Muscle of back (tissue), 11 donors: ENCODE data around the gene RIN2. TPM values are rescaled to one million over a fixed set of nuclear protein-coding genes. Genes with fewer than 3 reads are reported as not detected.
"Not testable (repeated sequence)": the region's sequence is repeated elsewhere in the genome, so short reads cannot be mapped to it uniquely, and the experiment has no call there.

ENCODE experiments used
- DNase-seq, 3 donors: peaks; one replicate each; pipeline versions ENCODE4 v3.0.0 to v3.0.0-alpha.2; 2013
- polyA plus RNA-seq, 10 donors: library from polyadenylated mRNA; unstranded; fragments of 120-200 nt; gene quantifications; one replicate each; pipeline ENCODE4 v1.2.1, GENCODE V29; 2013; ENCODE audit not compliant: insufficient read length in 10 of 10

RIN2 gene
- polyA plus RNA-seq, 10 donors: 20.6 to 27.9 (median 24.6) TPM

DNA sequence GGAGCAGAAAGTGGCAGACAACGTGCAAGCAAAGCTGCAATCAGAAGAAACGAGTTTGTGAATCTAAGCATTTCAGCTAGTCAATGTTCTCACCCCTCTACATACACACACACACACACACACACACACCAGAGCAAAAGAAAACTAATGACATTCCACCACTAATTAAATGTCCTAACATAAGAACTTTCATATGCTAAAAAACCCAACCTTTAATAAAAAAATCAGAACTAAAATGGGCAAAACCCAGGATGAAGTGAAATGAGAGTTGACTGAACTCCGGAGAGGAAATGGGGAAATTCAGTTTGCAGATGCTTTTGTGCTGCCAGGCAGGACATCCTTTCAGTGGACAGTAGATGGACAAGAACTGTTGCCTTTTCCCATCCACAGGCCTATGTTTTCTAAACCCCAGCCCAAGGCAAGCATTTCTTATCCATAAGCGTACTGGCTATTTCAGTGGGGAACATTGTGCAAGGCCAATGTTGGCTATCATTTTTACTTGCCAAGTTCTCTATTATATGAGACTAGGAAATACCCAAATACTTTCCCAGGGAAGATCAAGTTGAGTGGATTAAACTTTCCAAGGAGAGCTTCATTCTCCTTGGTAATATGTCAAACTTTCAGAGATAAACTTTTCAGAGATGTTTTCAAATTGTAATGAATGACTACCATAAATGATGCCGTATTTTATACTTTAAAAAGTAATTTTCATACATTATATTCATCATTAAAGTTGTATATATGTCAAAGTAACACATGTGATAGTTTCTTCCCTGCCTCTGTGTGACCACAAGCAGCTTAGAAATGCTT lies 27.3 kb downstream of the RIN2 start:
- no peak for DNase-seq

DNA sequence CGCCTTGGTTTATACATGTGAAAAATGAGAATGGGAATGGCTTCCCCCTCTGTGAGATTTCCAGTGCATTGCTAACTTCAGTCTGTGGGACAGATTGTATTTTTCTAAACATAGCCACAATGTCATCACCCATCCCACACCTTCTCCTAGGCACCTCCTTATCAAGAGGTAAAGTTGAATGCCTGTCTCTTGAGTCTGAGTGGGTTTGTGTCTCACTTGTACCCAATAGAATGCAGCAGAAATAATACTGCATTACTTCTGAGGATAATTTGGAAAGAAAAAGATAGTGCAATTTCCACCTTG lies 27.9 kb downstream of the RIN2 start:
- DNase-seq: peak in 1 of 3 donors; percentile 64

DNA sequence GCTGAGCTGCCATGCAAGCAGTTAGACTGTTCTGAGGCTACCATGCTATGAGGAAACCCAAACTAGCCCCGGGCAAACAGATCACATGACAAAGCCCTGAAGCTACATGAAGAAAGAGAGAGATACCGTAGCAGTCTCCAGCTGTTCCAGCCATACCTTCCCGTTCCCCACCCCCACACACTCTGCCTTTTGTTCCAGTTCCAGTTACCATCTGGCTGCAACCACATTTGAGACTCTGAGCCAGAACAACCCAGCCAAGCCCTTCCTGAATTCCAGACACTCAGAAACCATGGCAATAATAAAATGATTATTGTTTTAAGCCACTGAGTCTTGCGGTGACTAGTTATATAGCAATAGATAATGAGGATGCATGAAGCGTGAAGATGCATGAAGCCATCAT lies 28.3 kb downstream of the RIN2 start:
- DNase-seq: peak; percentile 38 to 77 (median 57)

DNA sequence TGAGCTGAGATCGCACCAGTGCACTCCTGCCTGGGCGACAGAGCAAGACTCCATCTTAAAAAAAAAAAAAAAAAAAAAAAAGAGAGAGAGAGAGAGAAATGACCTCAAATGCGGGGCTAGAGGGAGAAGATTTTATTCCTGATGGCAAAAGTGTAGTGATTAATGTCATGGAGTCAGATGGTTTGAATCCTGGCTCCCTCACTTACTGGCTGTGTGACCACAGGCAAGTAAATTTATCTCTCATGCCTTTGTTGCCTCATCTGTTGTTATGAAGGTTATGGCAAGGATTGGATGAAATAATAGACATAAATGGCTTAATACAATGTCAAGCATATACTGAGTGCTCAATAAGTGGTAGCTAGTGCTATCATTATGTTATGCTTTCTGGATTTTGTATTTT lies 29.3 kb downstream of the RIN2 start:
- no peak for DNase-seq

DNA sequence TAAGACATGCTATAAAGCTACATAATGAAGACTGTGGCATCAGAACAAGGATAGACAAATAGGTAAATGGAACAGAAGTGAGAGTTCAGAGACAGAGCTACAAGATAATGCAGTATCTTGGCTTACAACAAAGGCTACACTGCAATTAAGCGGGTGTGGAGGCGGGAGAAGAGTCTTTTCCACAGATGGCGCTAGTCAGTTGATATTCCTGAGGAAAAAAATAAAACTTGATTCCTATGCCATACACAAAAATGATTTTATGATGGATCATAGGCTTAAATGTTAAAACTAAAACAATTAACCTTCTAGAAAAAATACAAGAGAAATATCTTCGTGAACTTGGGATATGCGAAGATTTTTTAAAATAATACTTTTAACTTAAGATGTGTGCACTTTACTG lies 31.0 kb downstream of the RIN2 start:
- DNase-seq: no peak

DNA sequence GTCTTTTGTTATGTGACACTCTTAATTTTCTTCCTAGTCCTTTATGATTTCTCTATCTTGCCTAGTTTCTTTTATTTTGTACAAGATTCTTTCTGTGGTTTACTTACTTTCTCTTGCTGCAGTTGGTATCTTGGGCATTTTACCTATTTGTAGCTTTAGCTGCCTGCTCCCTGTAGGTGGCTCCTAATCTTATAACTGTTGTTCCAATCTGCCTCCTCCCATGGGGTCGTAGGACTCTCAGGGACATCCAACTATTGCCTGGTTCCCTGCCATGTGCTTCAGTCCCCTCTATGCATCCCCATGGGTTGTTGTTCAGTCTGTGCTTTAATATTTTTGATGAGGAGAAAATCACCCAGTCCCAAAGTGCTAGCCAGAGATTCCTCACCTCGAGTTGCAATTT lies 31.4 kb downstream of the RIN2 start:
- no peak for DNase-seq

DNA sequence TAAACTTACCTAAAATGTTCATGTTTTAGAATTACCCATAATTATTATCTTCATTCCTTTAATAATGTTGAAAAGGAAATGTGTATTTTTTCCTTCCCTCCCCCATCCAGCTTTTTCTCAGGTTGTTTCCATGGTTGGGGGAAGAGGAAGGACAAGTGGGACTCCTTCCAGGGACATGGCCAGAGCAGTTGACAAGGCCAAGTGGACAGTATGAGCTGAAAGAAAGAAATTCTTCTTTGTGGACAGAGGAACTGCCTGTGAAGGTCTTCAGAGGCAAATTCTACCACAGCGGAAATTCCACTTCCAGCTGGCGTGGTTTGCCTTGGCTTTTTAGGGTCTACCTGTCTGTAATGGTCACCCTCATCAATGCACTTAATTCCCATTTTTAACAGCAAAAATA lies 33.8 kb downstream of the RIN2 start:
- no peak for DNase-seq

DNA sequence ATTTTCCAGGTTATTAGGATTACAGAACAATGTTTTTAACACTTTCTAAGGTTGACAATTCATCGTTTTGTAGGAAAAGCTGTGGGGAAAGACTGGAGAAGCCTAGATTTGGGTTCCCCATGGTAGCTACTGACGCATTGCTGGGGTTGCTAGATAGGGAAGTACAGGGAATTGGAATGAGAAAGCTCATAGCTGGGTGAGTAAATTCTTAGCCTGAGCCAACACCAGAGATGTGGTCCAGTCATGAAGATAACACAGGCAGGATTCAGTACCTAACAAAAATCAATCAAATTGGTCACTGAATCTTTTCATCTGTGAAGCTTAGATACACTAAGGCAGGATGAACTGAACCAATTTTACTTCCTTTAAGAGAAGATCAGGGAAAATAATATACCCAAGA lies 35.7 kb downstream of the RIN2 start:
- DNase-seq: no peak

DNA sequence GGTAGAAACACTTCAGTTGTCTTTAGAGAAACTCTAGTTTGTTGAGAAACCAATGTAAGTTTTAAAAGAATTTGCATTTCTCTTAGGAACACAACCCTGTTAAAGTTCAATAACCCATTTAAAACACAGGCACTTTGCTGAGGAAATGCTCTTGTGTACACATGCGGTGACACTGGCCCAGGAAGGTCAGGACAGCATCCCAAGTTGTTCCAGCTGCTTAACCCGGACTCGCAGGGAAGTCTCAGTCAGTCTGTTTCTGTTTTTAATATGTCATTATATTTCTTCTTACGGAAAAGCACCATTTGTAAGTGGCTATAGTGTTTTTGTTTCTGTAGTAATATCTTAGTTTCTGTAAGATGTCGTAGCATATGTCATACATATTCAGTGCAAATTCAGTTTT lies 36.9 kb downstream of the RIN2 start:
- no peak for DNase-seq

DNA sequence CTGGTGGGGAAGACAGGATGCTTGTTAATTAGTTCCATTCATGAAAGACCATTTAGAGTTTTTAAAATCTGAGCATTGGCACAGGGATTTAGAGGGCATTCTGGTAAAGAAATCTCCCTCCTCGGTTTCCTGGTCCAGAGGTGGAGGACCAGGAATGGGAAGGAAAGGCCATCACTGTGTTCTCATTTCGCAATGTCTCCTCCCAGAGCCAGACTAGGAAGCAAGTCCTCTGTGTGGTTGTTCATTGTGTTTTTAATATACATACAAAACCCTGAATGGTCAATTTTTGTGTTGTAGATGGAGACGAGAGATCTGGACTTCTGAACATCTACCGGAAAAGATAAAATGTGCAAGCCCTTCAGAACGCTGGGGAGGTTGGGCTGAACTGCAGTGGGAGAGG lies 41.3 kb downstream of the RIN2 start:
- DNase-seq: no peak

DNA sequence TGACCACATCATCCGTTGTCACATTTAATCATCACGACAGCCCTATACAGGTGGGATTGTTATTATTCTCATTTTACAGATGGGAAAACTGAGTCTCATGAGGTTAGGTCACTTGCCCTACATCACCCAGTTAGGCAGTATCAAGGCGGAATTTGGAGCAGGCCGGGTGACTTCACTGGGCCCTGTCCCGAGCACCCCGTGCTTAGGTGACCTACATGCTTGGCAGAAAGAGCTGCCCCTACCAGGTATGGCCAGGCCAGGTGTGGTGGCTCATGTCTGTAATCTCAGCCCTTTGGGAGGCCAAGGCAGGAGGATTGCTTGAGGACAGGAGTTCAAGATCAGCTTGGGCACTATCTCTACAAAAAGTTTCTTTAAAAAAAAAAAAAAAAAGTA lies 44.0 kb downstream of the RIN2 start:
- DNase-seq: no peak

DNA sequence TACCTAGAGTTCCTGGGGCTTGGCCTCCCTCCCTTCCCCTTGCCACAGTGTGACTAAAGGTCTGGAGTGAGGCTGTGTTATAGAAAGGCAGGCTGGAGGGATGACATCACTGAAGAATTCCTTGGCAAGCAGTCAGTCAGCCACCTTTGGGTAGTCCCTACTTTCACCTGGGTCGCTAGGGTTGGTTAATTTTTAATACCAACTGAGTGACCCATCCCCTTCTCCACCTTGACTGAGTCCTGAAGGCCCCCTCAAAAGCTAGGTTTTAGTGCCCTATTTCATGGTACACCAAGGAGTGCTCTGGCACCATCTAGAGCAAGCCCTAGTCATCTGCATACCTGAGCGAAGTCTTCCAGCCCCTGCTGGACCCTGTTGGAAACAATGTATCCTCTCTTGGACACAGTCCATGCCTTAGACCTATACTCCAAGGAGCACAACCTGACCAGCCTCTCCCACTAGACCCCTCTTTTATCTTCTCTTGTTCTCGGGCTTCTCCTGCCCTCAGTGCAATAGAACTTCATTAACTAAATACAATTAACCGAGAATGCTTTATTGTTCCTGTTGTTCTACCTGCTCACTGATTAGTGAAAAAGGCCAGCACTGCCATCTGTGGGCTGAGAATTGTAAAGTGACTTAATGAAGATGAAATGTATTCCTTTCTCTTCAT lies 44.6 kb downstream of the RIN2 start:
- DNase-seq: no peak

DNA sequence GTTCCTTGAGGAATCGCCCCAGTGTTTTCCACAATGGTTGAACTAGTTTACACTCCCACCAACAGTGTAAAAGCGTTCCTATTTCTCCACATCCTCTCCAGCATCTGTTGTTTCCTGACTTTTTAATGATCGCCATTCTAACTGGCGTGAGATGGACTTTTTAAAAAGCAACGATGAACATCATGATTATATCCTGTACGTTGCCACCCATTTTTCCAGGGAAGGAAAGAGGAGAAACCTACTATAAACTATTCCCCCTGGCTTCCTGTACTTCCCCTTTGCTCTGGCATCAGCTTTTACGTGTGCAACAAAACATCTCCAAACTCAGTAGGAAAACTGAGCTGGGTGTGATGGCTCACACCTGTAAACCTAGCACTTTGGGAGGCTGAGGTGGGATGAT lies 48.2 kb downstream of the RIN2 start:
- DNase-seq: not testable (repeated sequence)

DNA sequence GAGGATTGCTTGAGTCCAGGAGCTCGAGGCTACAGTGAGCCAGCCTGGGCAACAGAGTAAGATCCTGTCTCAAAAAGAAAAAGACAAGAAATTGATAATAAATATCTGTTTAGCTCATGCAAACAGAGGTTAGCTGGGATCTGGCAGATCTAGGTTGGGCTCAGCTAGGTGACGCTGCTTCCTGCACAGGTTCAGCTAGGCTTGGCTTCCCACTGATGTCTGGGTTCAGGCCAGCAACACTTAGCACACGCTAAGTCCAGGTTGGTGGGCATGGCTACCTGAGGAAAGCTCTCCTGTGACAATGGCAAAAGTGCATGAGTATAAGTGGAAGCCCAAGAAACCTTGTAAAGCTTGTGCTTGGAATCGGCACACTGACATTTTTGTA lies 48.7 kb downstream of the RIN2 start:
- no peak for DNase-seq

DNA sequence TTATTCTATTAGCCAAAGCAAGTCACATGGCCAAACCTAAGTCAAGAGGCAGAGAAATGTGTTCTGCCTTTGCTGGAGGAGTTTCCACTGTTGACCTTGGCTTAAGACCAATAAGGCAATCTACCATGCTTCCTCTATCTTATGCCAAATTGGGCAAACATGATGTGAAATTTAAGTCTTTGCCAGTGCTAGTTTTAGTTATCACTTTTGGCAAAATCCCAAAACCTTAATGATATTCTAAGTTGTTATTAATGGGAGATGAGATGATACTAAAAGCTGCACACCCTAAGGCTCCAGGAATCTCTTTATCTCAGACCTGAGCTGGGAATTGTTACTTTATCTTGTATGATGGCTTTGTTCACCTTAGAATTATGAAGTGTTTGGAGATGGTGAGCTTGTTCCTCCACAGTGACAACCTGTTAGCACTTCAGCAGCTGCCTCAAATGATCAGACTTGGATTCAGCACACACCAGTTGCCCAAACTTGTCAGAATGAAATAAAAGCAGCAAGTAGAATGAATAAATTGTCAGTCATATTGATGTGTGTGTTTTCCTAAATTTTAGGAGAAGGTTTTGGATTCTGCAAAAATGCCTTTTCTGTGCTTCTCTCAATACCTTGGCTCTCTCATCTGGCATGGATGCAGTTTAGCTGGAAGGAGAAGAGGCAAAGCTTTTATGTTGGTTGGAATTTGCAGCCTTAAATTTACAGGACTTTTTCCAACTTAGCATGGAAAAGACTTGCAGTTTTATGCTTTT lies 49.3 kb downstream of the RIN2 start:
- DNase-seq: peak in 2 of 3 donors; percentile 73 to 80
